Epithelial cell of prostate (primary cell): ENCODE measurements around the gene TENT5A.
"Not testable (repeated sequence)": the region's sequence is repeated elsewhere in the genome, so short reads cannot be mapped to it uniquely, and the experiment has no call there.

ENCODE experiments used
- DNase-seq: peaks from one replicate; pipeline ENCODE4 v3.0.0-alpha.2; 2011; ENCODE audit warnings: low read depth, low spot score
- H3K27ac ChIP-seq: fragments of 450-650 bp; 2 replicates; pipeline ENCODE4 v1.5.1; 2017; ENCODE audit warnings: mild to moderate bottlenecking

The TENT5A gene

GRCh38 chr6:81752084-81752920 lies at the start of gene TENT5A:
TSS of gene TENT5A (minus strand) at chr6:81752681. CDS start at chr6:81752141, 540 bp downstream.
- H3K27ac ChIP-seq: peak within 1 kb of the TSS; percentile 75
- peak; percentile 68 for DNase-seq

- DNase-seq: no peak
- H3K27ac ChIP-seq: no peak overlapping the region
Measured at GRCh38 chr6:81801489-81801888, 49.0 kb upstream of the TENT5A start.

- H3K27ac ChIP-seq: no peak overlapping the region
- DNase-seq: no peak
Measured at GRCh38 chr6:81800666-81801065, 48.2 kb upstream of the TENT5A start.

- no peak overlapping the region for H3K27ac ChIP-seq
- DNase-seq: no peak
Measured at GRCh38 chr6:81799323-81799722, 46.8 kb upstream of the TENT5A start.

GRCh38 chr6:81797591-81797990 lies 45.1 kb upstream of the TENT5A start:
- H3K27ac ChIP-seq: no peak overlapping the region
- DNase-seq: no peak

GRCh38 chr6:81795890-81796289 lies 43.4 kb upstream of the TENT5A start:
- DNase-seq: no peak

GRCh38 chr6:81793821-81794475 lies 41.5 kb upstream of the TENT5A start:
- DNase-seq: no peak
- no peak overlapping the region for H3K27ac ChIP-seq

More at GRCh38 chr6:81795890-81796289, 43.4 kb upstream of the TENT5A start:
- H3K27ac ChIP-seq: no peak overlapping the region

- no peak overlapping the region for H3K27ac ChIP-seq
- no peak for DNase-seq
Measured at GRCh38 chr6:81792826-81793225, 40.3 kb upstream of the TENT5A start.

GRCh38 chr6:81791756-81792155 lies 39.3 kb upstream of the TENT5A start:
- no peak overlapping the region for H3K27ac ChIP-seq
- DNase-seq: no peak

- H3K27ac ChIP-seq: no peak overlapping the region
- no peak for DNase-seq
Measured at GRCh38 chr6:81790034-81790433, 37.6 kb upstream of the TENT5A start.

- H3K27ac ChIP-seq: no peak overlapping the region
- DNase-seq: no peak
Measured at GRCh38 chr6:81789291-81789690, 36.8 kb upstream of the TENT5A start.

- no peak for DNase-seq
Measured at GRCh38 chr6:81788748-81789147, 36.3 kb upstream of the TENT5A start.

GRCh38 chr6:81787313-81788068 lies 35.0 kb upstream of the TENT5A start:
- DNase-seq: no peak
- H3K27ac ChIP-seq: no peak overlapping the region

More at GRCh38 chr6:81788748-81789147, 36.3 kb upstream of the TENT5A start:
- no peak overlapping the region for H3K27ac ChIP-seq

- H3K27ac ChIP-seq: no peak overlapping the region
- DNase-seq: no peak
Measured at GRCh38 chr6:81786150-81786549, 33.7 kb upstream of the TENT5A start.

- DNase-seq: peak; percentile 45
- H3K27ac ChIP-seq: no peak overlapping the region
Measured at GRCh38 chr6:81785377-81785776, 32.9 kb upstream of the TENT5A start.

- H3K27ac ChIP-seq: no peak overlapping the region
- no peak for DNase-seq
Measured at GRCh38 chr6:81783893-81784292, 31.4 kb upstream of the TENT5A start.

- DNase-seq: no peak
- H3K27ac ChIP-seq: no peak overlapping the region
Measured at GRCh38 chr6:81781624-81782023, 29.1 kb upstream of the TENT5A start.

- no peak overlapping the region for H3K27ac ChIP-seq
- no peak for DNase-seq
Measured at GRCh38 chr6:81777586-81778268, 25.2 kb upstream of the TENT5A start.

- not testable (repeated sequence) for DNase-seq, H3K27ac ChIP-seq
Measured at GRCh38 chr6:81776219-81776618, 23.7 kb upstream of the TENT5A start.

- no peak for DNase-seq
- no peak overlapping the region for H3K27ac ChIP-seq
Measured at GRCh38 chr6:81774542-81774941, 22.1 kb upstream of the TENT5A start.
